NCI-H1105 treated with DMSO at 0.1 percent for 48 hours (cell line): ENCODE measurements around the gene ENPEP.

ENCODE experiments used
- DNase-seq: peaks from one replicate; lab custom pipeline; 2025; lab: John Stamatoyannopoulos, UW

ENPEP gene

DNA sequence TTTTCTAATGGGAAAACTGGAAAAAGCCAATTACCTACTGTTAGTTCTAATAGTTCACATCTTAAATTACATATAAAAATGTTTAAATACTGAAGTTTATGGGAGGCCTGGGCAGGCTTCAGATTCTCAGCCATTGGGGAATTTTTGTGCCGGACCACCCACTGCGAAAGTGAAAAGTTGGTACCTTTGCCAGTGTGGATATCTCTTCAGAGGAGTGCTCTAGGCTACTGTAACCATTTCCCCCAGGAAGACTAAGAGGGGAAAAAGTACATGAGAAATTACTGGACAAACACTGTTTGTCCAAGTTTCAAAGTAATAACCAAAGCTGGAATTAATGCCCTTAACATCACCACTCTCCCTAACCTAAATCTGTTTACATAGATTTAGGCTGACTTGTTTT is 126.1 kb downstream of the ENPEP start:
- DNase-seq: no peak

DNA sequence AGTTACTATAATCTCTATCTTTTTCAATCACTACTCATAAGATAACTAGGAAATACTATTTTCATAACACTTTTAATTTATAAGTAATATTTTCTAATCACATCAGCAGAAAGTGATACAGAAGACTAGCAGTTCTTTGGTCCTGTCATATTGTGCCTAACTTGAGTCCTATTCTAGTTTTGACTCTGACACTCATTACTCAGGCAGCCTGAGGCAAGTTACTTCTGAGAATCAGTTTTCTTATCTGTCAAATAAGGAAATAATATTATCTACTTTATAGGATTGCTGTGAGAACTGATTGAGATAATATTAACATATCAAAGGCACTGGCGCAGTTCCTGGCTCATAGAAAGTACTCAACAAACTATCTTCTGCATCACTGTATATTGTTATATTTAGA is 129.1 kb downstream of the ENPEP start:
- DNase-seq: no peak

DNA sequence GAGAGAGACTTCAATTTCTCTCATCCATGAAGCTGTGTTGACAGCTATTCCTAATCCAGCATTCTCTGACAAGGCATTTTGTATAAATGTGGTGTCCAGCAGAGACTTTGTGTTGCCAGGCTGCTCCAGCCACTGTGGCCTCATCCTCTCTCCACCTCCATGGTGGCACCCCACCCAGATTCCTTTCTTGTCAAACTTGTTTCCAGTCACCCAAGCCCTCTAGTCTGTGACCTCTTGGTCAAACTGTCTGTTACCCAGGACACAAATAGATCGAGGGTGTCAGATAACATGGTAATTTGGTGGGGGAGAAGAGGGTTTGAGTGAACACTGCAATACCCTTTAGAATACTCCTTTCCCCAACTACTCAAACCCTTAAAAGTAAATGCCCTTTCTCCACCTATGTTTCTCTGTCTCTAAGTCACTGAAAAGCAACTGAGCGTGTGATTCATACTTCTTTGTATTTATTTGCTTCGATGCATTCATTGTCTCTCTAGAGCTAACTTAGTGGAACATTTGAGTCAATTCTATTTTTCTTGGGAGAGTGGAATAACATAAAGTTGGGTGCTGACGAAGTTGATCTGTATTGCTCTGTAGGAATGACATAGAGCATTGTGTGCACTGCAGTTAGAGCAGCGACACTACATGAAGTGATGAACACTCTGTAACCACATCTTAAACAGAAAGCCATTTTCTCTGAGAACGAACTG is 133.2 kb downstream of the ENPEP start:
- no peak for DNase-seq

DNA sequence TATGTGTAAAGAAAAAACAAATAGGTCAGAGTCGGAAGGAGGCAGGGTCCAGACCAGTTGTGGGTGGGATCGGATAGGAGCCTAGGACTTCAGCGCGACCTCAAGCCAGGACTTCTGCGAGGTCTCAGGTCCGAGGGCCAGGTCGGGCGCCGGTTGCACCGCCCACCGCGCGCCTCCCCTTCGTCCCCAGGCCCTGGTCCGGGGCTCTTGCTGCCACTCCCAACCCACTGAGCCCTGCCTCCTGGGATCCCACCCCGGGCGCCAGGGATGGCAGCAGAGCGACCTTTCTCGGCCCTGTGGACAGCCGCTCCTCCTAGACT is 134.6 kb downstream of the ENPEP start:
- DNase-seq: no peak

DNA sequence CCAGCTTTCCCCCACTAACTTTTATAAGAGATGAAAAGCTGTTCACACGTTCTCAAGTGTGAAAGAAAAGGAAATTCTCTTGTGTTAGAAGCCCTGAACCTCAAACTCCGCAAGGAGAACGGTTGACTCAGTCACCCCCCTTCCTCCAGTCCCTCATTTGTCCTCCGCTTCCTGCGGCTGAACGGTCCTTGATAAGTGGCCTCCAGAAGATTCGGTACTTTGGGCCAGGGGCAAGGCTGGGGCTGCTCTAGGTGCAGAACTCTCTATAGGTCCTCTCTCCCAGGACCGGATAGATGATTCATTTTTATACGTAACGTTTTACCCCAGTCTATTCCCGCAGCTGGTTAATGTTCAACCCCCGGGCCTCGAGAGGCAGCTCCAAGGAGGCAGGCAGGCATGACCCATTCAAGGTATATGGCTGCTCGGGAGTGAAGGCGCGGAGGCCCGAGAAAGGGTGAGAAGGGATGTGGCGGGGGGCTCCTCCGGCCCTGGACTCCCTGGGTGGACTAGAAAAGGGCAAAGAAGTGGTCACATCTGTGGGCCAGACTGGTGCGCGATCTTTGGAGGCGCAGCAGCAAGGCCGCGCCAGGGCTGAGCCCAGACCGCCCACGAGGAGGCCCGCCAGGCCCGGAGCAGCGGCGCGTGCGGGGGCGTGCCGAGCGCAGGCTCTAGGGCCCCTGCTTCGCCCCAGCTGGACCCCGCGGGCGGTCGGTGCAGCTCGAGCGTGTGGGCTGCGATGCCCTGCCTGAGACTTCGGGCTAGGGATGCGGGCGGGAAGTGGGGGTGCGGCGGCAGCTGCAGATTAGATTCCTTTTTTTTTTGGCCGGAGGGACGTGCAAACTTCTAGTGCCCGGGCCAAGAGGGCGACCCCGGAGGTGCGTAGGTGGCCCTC is 135.2 kb downstream of the ENPEP start:
- DNase-seq: no peak

DNA sequence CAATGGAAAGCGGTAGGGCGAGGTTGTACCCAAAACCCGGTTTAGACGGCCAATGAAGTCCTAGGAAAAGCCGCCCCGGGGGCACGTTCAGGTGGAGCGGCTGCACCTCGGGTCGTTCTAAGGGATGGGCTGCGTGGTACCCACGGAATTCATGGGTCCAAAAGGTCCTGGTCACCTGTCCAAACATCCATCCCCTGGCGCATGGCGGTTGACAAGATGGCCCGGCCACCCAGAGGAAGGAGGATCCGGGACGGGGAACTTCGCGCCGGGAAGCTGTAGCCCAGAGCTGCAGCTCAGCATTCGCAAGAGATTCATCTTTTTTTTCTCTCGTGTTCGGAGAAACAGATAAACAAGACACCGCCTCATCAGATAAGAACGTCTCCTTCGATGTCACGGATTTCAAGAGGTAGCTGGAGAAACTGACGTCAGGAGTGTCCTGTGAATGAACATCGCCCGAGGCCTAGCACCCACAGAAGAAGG is 136.1 kb downstream of the ENPEP start:
- no peak for DNase-seq

DNA sequence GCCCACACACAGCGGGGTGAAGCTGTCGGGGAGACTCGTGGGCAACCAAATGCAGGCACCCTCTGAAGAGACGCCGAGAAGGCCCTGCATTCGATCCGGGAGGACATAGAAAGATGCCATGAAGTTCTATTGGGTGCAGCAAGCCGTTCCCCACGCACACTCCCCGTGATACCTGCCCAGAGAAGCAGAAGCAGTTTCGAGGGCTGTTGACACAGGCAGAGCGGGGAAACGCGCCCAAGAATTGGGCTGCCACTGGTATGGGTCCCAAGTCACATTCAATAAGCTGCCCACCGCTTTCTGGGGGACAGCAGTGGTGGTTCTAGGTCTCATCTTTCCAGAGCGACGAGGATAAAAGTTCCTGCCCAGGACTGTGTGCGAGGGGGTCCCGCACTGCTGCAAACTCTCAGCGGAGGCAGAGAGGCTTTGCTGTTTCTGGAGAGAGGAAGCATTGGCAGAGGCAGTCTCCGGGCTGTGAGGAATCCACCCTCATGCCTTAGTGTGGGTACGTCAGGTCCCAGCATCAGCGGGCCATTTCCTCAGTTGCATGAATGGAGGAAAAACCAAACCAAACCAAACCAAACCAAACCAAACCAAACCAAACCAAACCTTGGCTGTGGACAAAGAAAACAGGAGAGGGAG is 136.8 kb downstream of the ENPEP start:
- DNase-seq: no peak

DNA sequence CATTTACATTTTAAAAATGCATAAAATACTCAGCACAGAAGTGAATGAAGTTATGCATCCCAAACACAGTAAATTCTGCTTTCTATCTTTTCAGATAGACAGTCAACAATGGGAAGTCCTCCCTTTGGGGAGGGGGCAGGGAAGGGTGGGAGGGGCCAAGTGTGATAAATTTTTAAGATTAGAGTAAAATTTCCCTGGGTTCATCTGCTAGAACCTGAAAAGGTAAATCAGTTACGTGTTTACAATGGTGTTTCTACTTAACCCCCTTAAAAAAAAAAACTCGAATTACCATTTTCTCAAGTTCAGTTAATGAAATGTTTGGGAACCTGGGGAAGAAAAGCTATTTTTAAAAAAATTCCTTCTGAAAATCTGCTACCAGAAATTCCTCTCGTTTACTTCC is 137.8 kb downstream of the ENPEP start:
- no peak for DNase-seq

DNA sequence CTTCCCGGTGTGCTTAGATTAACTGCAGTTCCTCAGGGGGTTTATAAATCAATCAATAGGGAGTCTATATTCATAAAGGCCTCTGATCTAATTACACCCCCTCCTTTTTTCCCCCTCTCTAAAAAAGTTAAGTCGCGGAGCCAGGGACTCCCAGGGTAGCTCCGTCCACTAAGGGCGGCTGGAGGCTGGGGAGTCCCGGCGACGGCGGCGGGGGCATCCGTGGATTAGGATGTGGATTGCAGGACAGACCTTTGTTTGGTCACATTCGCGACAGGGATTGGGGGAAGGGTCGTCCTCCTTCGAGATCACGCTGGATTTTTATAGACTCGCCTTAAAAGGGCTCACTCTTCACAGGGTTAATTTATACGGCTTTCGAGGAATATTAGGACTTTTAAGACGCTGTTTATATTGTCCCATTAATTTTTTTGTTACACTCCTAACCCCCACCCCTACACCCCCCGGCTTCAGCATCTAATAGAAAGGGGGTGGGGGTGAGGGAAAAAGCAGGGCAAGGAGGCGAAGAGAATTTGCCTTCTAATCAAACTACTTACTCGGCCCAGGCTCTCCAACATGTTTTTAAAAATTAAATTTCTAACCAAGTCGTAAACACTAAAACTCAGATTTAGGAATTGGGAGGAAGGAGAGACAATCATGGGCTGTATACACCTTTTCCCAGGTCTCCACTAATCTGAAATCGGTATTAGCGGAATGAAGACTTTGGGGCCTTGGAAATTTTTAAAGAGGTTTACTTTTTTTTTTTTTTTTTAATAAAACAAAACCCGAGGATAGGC is 138.4 kb downstream of the ENPEP start:
- DNase-seq: no peak
